HEK293 (cell line): Measurements from ENCODE around the gene C10orf67.

Source experiments
- CTCF ChIA-PET: fragments of 350-600 bp; formaldehyde crosslinking; extraction: SDS; loops from one replicate; lab custom pipeline; 2021; ENCODE audit warnings: antibody characterized with exemption; lab: Yijun Ruan, JAX
- POLR2A ChIA-PET: fragments of 300-600 bp; formaldehyde crosslinking; extraction: SDS; loops from one replicate; lab custom pipeline; 2020; ENCODE audit warnings: antibody characterized with exemption, inconsistent platforms; lab: Yijun Ruan, JAX
- H3K27ac ChIP-seq: fragments of 200-500 bp; sonication (Bioruptor generic); 2 replicates; pipeline ENCODE4 v1.5.1; 2014; ENCODE audit warnings: low read depth, low read length, control low read depth, inconsistent platforms; ENCODE audit errors: extremely low read depth
- H3K36me3 ChIP-seq, 2 experiments: fragments of 200-500 bp in 1 of 2; sonication (Bioruptor generic) in 1 of 2; 1 replicate in 1 of 2; 2 replicates in 1 of 2; pipeline ENCODE4 v1.5.1; 2014 to 2017; ENCODE audit warnings: inconsistent platforms in 2 of 2, low read length in 2 of 2; ENCODE audit not compliant: control insufficient read depth in 2 of 2, insufficient read depth in 1 of 2
- H3K4me1 ChIP-seq: fragments of 200-500 bp; sonication (Bioruptor generic); 2 replicates; pipeline ENCODE4 v1.5.1; 2014; ENCODE audit warnings: mild to moderate bottlenecking, low read length, inconsistent platforms; ENCODE audit not compliant: control insufficient read depth, insufficient read depth
- H3K4me3 ChIP-seq: 2 replicates; pipeline ENCODE4 v1.5.1; 2011; ENCODE audit warnings: low read depth, mild to moderate bottlenecking, control low read depth, low read length, moderate library complexity
- H3K9me3 ChIP-seq: fragments of 200-500 bp; sonication (Bioruptor generic); 2 replicates; pipeline ENCODE4 v1.5.1; 2014; ENCODE audit warnings: low read depth, low read length, inconsistent platforms; ENCODE audit not compliant: control insufficient read depth, insufficient read depth
- HOXD13 ChIP-seq: sonication (generic); formaldehyde crosslinking; IDR thresholded peaks from 2 replicates; pipeline ENCODE4 v1.8.0; 2022; ENCODE audit warnings: missing genetic modification reagents, borderline replicate concordance
- KLF16 ChIP-seq: fragments of 450-650 bp; formaldehyde crosslinking; IDR thresholded peaks from 2 replicates; pipeline ENCODE4 v1.5.1; 2017; ENCODE audit warnings: missing biosample characterization, missing genetic modification characterization
- PRDM10 ChIP-seq: fragments of 450-650 bp; formaldehyde crosslinking; IDR thresholded peaks from 2 replicates; pipeline ENCODE4 v1.5.1; 2016; ENCODE audit warnings: missing biosample characterization, missing genetic modification characterization
- ZBTB7A ChIP-seq: fragments of 450-650 bp; formaldehyde crosslinking; IDR thresholded peaks from 2 replicates; pipeline ENCODE4 v1.5.1; 2016; ENCODE audit warnings: low read depth, missing biosample characterization, missing genetic modification characterization
- ZFHX2 ChIP-seq: fragments of 450-650 bp; formaldehyde crosslinking; conservative IDR thresholded peaks from 2 replicates; pipeline ENCODE4 v1.5.1; 2016; ENCODE audit warnings: missing biosample characterization, missing genetic modification characterization
- ZNF221 ChIP-seq: fragments of 450-650 bp; formaldehyde crosslinking; IDR thresholded peaks from 2 replicates; pipeline ENCODE4 v1.5.1; 2017; ENCODE audit warnings: missing biosample characterization, missing genetic modification characterization, borderline replicate concordance
- ZNF449 ChIP-seq: fragments of 450-650 bp; formaldehyde crosslinking; IDR thresholded peaks from 2 replicates; pipeline ENCODE4 v1.5.1; 2017; ENCODE audit warnings: missing biosample characterization, mild to moderate bottlenecking, missing genetic modification characterization, moderate library complexity
- ZNF555 ChIP-seq: fragments of 450-650 bp; formaldehyde crosslinking; conservative IDR thresholded peaks from 2 replicates; pipeline ENCODE4 v1.5.1; 2017; ENCODE audit warnings: missing biosample characterization, mild to moderate bottlenecking, missing genetic modification characterization, inconsistent platforms
- ZNF654 ChIP-seq: fragments of 450-650 bp; formaldehyde crosslinking; IDR thresholded peaks from 2 replicates; pipeline ENCODE4 v1.5.1; 2016; ENCODE audit warnings: low read depth, missing biosample characterization, missing genetic modification characterization
- ZNF660 ChIP-seq: fragments of 450-650 bp; IDR thresholded peaks from 2 replicates; pipeline ENCODE4 v1.5.1; 2018; ENCODE audit warnings: missing biosample characterization, mild to moderate bottlenecking, missing genetic modification characterization
- ZNF747 ChIP-seq: fragments of 450-650 bp; formaldehyde crosslinking; IDR thresholded peaks from 2 replicates; pipeline ENCODE4 v1.5.1; 2016; ENCODE audit warnings: missing biosample characterization, missing genetic modification characterization
- ZSCAN4 ChIP-seq: fragments of 450-650 bp; formaldehyde crosslinking; IDR thresholded peaks from 2 replicates; pipeline ENCODE4 v1.5.1; 2017; ENCODE audit warnings: missing biosample characterization, missing genetic modification characterization

C10orf67 gene

GRCh38 chr10:23293973-23294590, 50.5 kb downstream of the C10orf67 start:
- Histone ChIP-seq H3K4me3 (no peak overlapping the region), H3K4me1 (no peaks in the 10 kb centered on the region), H3K9me3 (no peaks in the 10 kb centered on the region), H3K27ac (no peak overlapping the region), H3K36me3 (no peaks in the 10 kb centered on the region)
- CTCF ChIA-PET: interaction anchor here (0.6 to 6.4 kb wide), 40 partner anchors 9 to 1225 kb away, joined by 3 to 96 read pairs (median 4); no protein-coding TSS in a partner anchor
- TF ChIP-seq KLF16 (tag by site-specific recombination): no peak
- no peak for TF ChIP-seq ZBTB7A (tag by site-specific recombination)
- no peak for TF ChIP-seq ZNF747
- TF ChIP-seq ZSCAN4: peak; percentile 72
- TF ChIP-seq ZNF555 (tag by site-specific recombination): no peak
- no peak for TF ChIP-seq ZNF221 (tag by site-specific recombination)
- POLR2A ChIA-PET: no interaction called here

GRCh38 chr10:23293145-23293724, 51.4 kb downstream of the C10orf67 start:
- ChIA-PET POLR2A (no interaction called here), CTCF (interaction anchor here (0.6 to 6.4 kb wide), 22 partner anchors 8 to 1226 kb away, joined by 3 to 96 read pairs (median 4); no protein-coding TSS in a partner anchor)
- no peak overlapping the region for H3K4me3 ChIP-seq
- no peaks in the 10 kb centered on the region for H3K9me3 ChIP-seq
- no peak overlapping the region for H3K27ac ChIP-seq
- no peaks in the 10 kb centered on the region for H3K36me3 ChIP-seq
- no peaks in the 10 kb centered on the region for H3K4me1 ChIP-seq
- TF ChIP-seq ZNF654 (tag by site-specific recombination): peak; percentile 70
- TF ChIP-seq ZNF221 (tag by site-specific recombination): no peak
- TF ChIP-seq ZNF660 (tag by site-specific recombination): 0 out of 2 replicates have a peak, but pooled peaks have one; percentile 46
- 0 out of 2 replicates have a peak, but pooled peaks have one; percentile 15 for TF ChIP-seq PRDM10 (tag by site-specific recombination)
- TF ChIP-seq ZNF449 (tag by site-specific recombination): no peak
- peak; percentile 53 for TF ChIP-seq ZFHX2 (tag by site-specific recombination)
- TF ChIP-seq HOXD13 (CRISPR knock-in tag): no peak
